WTC11 (cell line): ENCODE data around the gene TAF1D. TPM values are rescaled to one million over a fixed set of nuclear protein-coding genes. Genes with fewer than 3 reads are reported as not detected.

ENCODE experiments used
- ATAC-seq: fragments of 200-7000 bp; cut with Tn5 transposase; 2 replicates; pipeline ENCODE4 v1.10.0; 2021; ENCODE audit warnings: mild to moderate bottlenecking, moderate library complexity
- CTCF ChIA-PET: fragments of 300-600 bp; sonication (Branson Sonifier 250); formaldehyde crosslinking; loops from one replicate; lab custom pipeline; 2021; ENCODE audit warnings: antibody characterized with exemption; lab: Charles Lee
- POLR2A ChIA-PET: fragments of 350-600 bp; sonication (Branson Sonifier 250); formaldehyde crosslinking; loops from one replicate; lab custom pipeline; 2021; ENCODE audit warnings: antibody characterized with exemption; lab: Charles Lee
- DNase-seq: peaks from one replicate; pipeline ENCODE4 v3.0.0; 2021; ENCODE audit warnings: low spot score
- H3K27ac Mint-ChIP-seq: 2 replicates; pipeline ENCODE4 v1.8.0; 2021; ENCODE audit warnings: mixed read lengths
- H3K27me3 Mint-ChIP-seq: 2 replicates; pipeline ENCODE4 v1.8.0; 2021; ENCODE audit warnings: low read depth, mild to moderate bottlenecking, moderate library complexity, mixed read lengths
- H3K36me3 Mint-ChIP-seq: 2 replicates; pipeline ENCODE4 v1.8.0; 2021; ENCODE audit warnings: mixed read lengths
- H3K4me1 Mint-ChIP-seq: 2 replicates; pipeline ENCODE4 v1.8.0; 2022; ENCODE audit warnings: mixed read lengths
- H3K4me3 Mint-ChIP-seq: 2 replicates; pipeline ENCODE4 v1.8.0; 2021; ENCODE audit warnings: mild to moderate bottlenecking, moderate library complexity, mixed read lengths
- H3K9me3 Mint-ChIP-seq: 2 replicates; pipeline ENCODE4 v1.8.0; 2021; ENCODE audit warnings: mixed read lengths
- FOXP4 ChIP-seq: sonication (generic); formaldehyde crosslinking; IDR thresholded peaks from 2 replicates; pipeline ENCODE4 v1.8.0; 2022; ENCODE audit warnings: mild to moderate bottlenecking, missing genetic modification reagents
- JUN ChIP-seq: sonication (generic); formaldehyde crosslinking; IDR thresholded peaks from 2 replicates; pipeline ENCODE4 v1.8.0; 2023; ENCODE audit warnings: mild to moderate bottlenecking, missing genetic modification reagents
- MXD4 ChIP-seq: fragments of 250-450 bp; sonication (Bioruptor Pico); IDR thresholded peaks from 2 replicates; pipeline ENCODE4 v1.8.0; 2021; ENCODE audit warnings: mild to moderate bottlenecking, moderate library complexity, borderline replicate concordance
- NFATC4 ChIP-seq: fragments of 250-450 bp; sonication (Bioruptor Pico); IDR thresholded peaks from 2 replicates; pipeline ENCODE4 v1.9.0; 2021; ENCODE audit warnings: mild to moderate bottlenecking
- NR3C1 ChIP-seq: sonication (generic); formaldehyde crosslinking; conservative IDR thresholded peaks from 2 replicates; pipeline ENCODE4 v1.8.1; 2023; ENCODE audit warnings: low read depth, mild to moderate bottlenecking, missing genetic modification reagents
- SP1 ChIP-seq: sonication (generic); formaldehyde crosslinking; conservative IDR thresholded peaks from 2 replicates; pipeline ENCODE4 v1.8.1; 2022; ENCODE audit warnings: missing genetic modification reagents
- ZNF232 ChIP-seq: sonication (generic); formaldehyde crosslinking; IDR thresholded peaks from 2 replicates; pipeline ENCODE4 v1.8.0; 2022; ENCODE audit warnings: mild to moderate bottlenecking, missing genetic modification reagents
- ZNF281 ChIP-seq: sonication (generic); formaldehyde crosslinking; IDR thresholded peaks from 2 replicates; pipeline ENCODE4 v1.8.0; 2023; ENCODE audit warnings: mild to moderate bottlenecking, missing genetic modification reagents
- ZNF396 ChIP-seq: fragments of 250-450 bp; sonication (Bioruptor Pico); IDR thresholded peaks from 2 replicates; pipeline ENCODE4 v1.8.0; 2021; ENCODE audit warnings: mild to moderate bottlenecking, moderate library complexity, borderline replicate concordance
- ZNF416 ChIP-seq: fragments of 250-450 bp; sonication (Bioruptor Pico); IDR thresholded peaks from 2 replicates; pipeline ENCODE4 v1.9.0; 2021; ENCODE audit warnings: mild to moderate bottlenecking, inconsistent platforms
- ZNF425 ChIP-seq: fragments of 250-450 bp; sonication (Bioruptor Pico); conservative IDR thresholded peaks from 2 replicates; pipeline ENCODE4 v1.9.0; 2021; ENCODE audit warnings: mild to moderate bottlenecking
- ZNF671 ChIP-seq: fragments of 250-450 bp; sonication (Bioruptor Pico); IDR thresholded peaks from 2 replicates; pipeline ENCODE4 v1.8.0; 2021; ENCODE audit warnings: mild to moderate bottlenecking
- total RNA-seq: library from RNA; stranded (reverse); gene quantifications from 3 replicates; pipeline ENCODE4 v1.2.3, GENCODE V29; 2021
- TF ChIP-seq, protein P1 (sequence below): sonication (generic); formaldehyde crosslinking; IDR thresholded peaks from 2 replicates; pipeline ENCODE4 v1.8.1; 2023; ENCODE audit warnings: mild to moderate bottlenecking, missing genetic modification reagents, borderline replicate concordance
- TF ChIP-seq, protein P2 (sequence below): fragments of 250-450 bp; sonication (Bioruptor Pico); IDR thresholded peaks from 2 replicates; pipeline ENCODE4 v1.9.0; 2021; ENCODE audit warnings: moderate library complexity, mild to moderate bottlenecking, inconsistent platforms, borderline replicate concordance
- TF ChIP-seq, protein P3 (sequence below): fragments of 250-450 bp; sonication (Bioruptor Pico); IDR thresholded peaks from 2 replicates; pipeline ENCODE4 v1.9.0; 2021; ENCODE audit warnings: mild to moderate bottlenecking, borderline replicate concordance

The TAF1D gene
- total RNA-seq, 1 experiment from 2014 or later, result 223 TPM

DNA sequence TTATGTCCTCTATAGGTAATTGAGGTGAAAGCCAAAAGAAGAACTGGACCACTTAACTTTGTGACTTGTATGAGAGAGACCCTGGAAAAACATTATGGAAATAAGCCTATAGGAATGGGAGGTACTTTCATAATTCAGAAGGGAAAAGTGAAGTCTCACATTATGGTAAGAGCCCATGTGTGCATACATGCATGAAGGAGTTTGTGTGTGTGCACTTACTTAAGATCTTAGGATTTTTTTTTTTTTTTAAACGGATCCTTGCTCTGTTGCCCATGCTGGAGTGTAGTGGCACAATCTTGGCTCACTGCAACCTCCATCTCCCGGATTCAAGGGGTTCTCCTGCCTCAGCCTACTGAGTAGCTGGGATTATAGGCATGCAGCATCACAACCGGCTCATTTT is 16.0 kb upstream of the TAF1D start:
- Mint-ChIP-seq H3K27me3 (no peaks in the 10 kb centered on the region), H3K4me1 (no peaks in the 10 kb centered on the region), H3K27ac (no peak overlapping the region), H3K4me3 (no peak overlapping the region), H3K36me3 (peaks cover 47% of the 10 kb centered on the region), H3K9me3 (peaks cover 4% of the 10 kb centered on the region; the same call in 1 of the 2 replicates)
- CTCF ChIA-PET, result interaction anchor here (1.4 kb wide), 1 partner anchor 138 kb away, joined by 3 read pairs; no protein-coding TSS in a partner anchor
- DNase-seq (no peak), ATAC-seq (no peak)
- TF ChIP-seq SP1 (CRISPR knock-in tag), result no peak
- TF ChIP-seq MXD4, result no peak
- TF ChIP-seq, protein P1, sequence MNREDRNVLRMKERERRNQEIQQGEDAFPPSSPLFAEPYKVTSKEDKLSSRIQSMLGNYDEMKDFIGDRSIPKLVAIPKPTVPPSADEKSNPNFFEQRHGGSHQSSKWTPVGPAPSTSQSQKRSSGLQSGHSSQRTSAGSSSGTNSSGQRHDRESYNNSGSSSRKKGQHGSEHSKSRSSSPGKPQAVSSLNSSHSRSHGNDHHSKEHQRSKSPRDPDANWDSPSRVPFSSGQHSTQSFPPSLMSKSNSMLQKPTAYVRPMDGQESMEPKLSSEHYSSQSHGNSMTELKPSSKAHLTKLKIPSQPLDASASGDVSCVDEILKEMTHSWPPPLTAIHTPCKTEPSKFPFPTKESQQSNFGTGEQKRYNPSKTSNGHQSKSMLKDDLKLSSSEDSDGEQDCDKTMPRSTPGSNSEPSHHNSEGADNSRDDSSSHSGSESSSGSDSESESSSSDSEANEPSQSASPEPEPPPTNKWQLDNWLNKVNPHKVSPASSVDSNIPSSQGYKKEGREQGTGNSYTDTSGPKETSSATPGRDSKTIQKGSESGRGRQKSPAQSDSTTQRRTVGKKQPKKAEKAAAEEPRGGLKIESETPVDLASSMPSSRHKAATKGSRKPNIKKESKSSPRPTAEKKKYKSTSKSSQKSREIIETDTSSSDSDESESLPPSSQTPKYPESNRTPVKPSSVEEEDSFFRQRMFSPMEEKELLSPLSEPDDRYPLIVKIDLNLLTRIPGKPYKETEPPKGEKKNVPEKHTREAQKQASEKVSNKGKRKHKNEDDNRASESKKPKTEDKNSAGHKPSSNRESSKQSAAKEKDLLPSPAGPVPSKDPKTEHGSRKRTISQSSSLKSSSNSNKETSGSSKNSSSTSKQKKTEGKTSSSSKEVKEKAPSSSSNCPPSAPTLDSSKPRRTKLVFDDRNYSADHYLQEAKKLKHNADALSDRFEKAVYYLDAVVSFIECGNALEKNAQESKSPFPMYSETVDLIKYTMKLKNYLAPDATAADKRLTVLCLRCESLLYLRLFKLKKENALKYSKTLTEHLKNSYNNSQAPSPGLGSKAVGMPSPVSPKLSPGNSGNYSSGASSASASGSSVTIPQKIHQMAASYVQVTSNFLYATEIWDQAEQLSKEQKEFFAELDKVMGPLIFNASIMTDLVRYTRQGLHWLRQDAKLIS (CRISPR knock-in tag), result no peak
- TF ChIP-seq JUN (CRISPR knock-in tag), result no peak
- TF ChIP-seq, protein P2, sequence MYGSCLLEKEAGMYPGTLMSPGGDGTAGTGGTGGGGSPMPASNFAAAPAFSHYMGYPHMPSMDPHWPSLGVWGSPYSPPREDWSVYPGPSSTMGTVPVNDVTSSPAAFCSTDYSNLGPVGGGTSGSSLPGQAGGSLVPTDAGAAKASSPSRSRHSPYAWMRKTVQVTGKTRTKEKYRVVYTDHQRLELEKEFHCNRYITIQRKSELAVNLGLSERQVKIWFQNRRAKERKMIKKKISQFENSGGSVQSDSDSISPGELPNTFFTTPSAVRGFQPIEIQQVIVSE (CRISPR knock-in tag), result no peak
- TF ChIP-seq ZNF416 (CRISPR knock-in tag), result no peak
- no peak for TF ChIP-seq FOXP4 (CRISPR knock-in tag)
- TF ChIP-seq NFATC4 (CRISPR knock-in tag), result no peak
- no peak for TF ChIP-seq ZNF671 (CRISPR knock-in tag)
- no peak for TF ChIP-seq ZNF281 (CRISPR knock-in tag)
- no peak for TF ChIP-seq ZNF232 (CRISPR knock-in tag)
- TF ChIP-seq ZNF396 (CRISPR knock-in tag), result no peak
- no peak for TF ChIP-seq NR3C1 (CRISPR knock-in tag)
- no peak for TF ChIP-seq ZNF425 (CRISPR knock-in tag)
- TF ChIP-seq, protein P3, sequence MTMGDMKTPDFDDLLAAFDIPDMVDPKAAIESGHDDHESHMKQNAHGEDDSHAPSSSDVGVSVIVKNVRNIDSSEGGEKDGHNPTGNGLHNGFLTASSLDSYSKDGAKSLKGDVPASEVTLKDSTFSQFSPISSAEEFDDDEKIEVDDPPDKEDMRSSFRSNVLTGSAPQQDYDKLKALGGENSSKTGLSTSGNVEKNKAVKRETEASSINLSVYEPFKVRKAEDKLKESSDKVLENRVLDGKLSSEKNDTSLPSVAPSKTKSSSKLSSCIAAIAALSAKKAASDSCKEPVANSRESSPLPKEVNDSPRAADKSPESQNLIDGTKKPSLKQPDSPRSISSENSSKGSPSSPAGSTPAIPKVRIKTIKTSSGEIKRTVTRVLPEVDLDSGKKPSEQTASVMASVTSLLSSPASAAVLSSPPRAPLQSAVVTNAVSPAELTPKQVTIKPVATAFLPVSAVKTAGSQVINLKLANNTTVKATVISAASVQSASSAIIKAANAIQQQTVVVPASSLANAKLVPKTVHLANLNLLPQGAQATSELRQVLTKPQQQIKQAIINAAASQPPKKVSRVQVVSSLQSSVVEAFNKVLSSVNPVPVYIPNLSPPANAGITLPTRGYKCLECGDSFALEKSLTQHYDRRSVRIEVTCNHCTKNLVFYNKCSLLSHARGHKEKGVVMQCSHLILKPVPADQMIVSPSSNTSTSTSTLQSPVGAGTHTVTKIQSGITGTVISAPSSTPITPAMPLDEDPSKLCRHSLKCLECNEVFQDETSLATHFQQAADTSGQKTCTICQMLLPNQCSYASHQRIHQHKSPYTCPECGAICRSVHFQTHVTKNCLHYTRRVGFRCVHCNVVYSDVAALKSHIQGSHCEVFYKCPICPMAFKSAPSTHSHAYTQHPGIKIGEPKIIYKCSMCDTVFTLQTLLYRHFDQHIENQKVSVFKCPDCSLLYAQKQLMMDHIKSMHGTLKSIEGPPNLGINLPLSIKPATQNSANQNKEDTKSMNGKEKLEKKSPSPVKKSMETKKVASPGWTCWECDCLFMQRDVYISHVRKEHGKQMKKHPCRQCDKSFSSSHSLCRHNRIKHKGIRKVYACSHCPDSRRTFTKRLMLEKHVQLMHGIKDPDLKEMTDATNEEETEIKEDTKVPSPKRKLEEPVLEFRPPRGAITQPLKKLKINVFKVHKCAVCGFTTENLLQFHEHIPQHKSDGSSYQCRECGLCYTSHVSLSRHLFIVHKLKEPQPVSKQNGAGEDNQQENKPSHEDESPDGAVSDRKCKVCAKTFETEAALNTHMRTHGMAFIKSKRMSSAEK, result no peak
- POLR2A ChIA-PET, result no interaction called here
